A673 (cell line): ENCODE results near the gene GPX8. TPM values are rescaled to one million over a fixed set of nuclear protein-coding genes. Genes with fewer than 3 reads are reported as not detected.

Experiments used
- BruUV-seq: library from RNA; stranded (reverse); fragments of 400-500 nt; replicated peaks from 2 replicates; lab custom pipeline; 2021; lab: Mats Ljungman, UMichigan
- CTCF ChIA-PET: fragments of 300-600 bp; sonication (Branson Sonifier 250); formaldehyde crosslinking; loops from one replicate; lab custom pipeline; 2022; ENCODE audit warnings: antibody characterized with exemption; lab: Charles Lee
- POLR2A ChIA-PET: fragments of 300-600 bp; sonication (Branson Sonifier 250); formaldehyde crosslinking; loops from one replicate; lab custom pipeline; 2022; ENCODE audit warnings: antibody characterized with exemption; ENCODE audit not compliant: low non-redundant PET; lab: Charles Lee
- DNase-seq: peaks from one replicate; pipeline ENCODE4 v3.0.0-alpha.2; 2015; ENCODE audit warnings: low spot score
- H3K27ac ChIP-seq: fragments of 200-600 bp; sonication (generic); 2 replicates; pipeline ENCODE4 v1.5.1; 2016; ENCODE audit warnings: mixed run types, low read depth, mild to moderate bottlenecking, mixed read lengths, antibody characterized with exemption, low read length; ENCODE audit not compliant: poor library complexity, severe bottlenecking
- H3K27me3 ChIP-seq: fragments of 200-600 bp; sonication (generic); replicated peaks from 2 replicates; pipeline ENCODE4 v1.6.1; 2017; ENCODE audit warnings: mixed run types, low read depth, mild to moderate bottlenecking, mixed read lengths, antibody characterized with exemption, low read length; ENCODE audit not compliant: insufficient read depth, poor library complexity
- H3K36me3 ChIP-seq: fragments of 200-600 bp; sonication (generic); 2 replicates; pipeline ENCODE4 v1.6.1; 2016; ENCODE audit warnings: mixed run types, mild to moderate bottlenecking, mixed read lengths, antibody characterized with exemption, low read length; ENCODE audit not compliant: insufficient read depth, poor library complexity, severe bottlenecking
- H3K4me1 ChIP-seq: fragments of 200-600 bp; sonication (generic); 2 replicates; pipeline ENCODE4 v1.6.1; 2017; ENCODE audit warnings: mixed run types, mild to moderate bottlenecking, mixed read lengths, antibody characterized with exemption, low read length; ENCODE audit not compliant: insufficient read depth, poor library complexity, severe bottlenecking
- H3K4me3 ChIP-seq: fragments of 200-600 bp; sonication (generic); 2 replicates; pipeline ENCODE4 v1.5.1; 2016; ENCODE audit warnings: low read depth, mixed run types, mild to moderate bottlenecking, mixed read lengths, low read length; ENCODE audit not compliant: poor library complexity, severe bottlenecking
- H3K9me3 ChIP-seq: fragments of 200-600 bp; sonication (generic); 2 replicates; pipeline ENCODE4 v1.6.1; 2016; ENCODE audit warnings: mixed run types, low read depth, mild to moderate bottlenecking, mixed read lengths, antibody characterized with exemption, low read length; ENCODE audit not compliant: poor library complexity, severe bottlenecking
- EZH2 ChIP-seq: fragments of 200-600 bp; sonication (generic); IDR thresholded peaks from 2 replicates; pipeline ENCODE4 v1.6.1; 2017; ENCODE audit warnings: borderline replicate concordance, low read depth, mild to moderate bottlenecking, mixed read lengths, antibody characterized with exemption, low read length; ENCODE audit not compliant: poor library complexity, severe bottlenecking
- intact Hi-C: fragments of 100-400 bp; cut with micrococcal nuclease; formaldehyde crosslinking; loops from one replicate; pipeline ENCODE4 v1.10.0; 2022; ENCODE audit not compliant: unreplicated experiment
- total RNA-seq: library from RNA; stranded (reverse); gene quantifications from 2 replicates; pipeline ENCODE4 v1.2.3, GENCODE V29; 2021
- TF ChIP-seq, protein P1 (sequence below): fragments of 300-800, 200-600 bp; sonication (generic); conservative IDR thresholded peaks from 2 replicates; pipeline ENCODE4 v1.5.1; 2017; ENCODE audit warnings: low read depth, mild to moderate bottlenecking, antibody characterized with exemption, low read length, moderate library complexity, mixed read lengths

Gene GPX8
- total RNA-seq, 1 experiment from 2014 or later, result 54.7 TPM

GRCh38 chr5:55172051-55172899, 12.3 kb downstream of the GPX8 start:
- H3K27ac ChIP-seq, result no peak overlapping the region
- H3K36me3 ChIP-seq, result no peaks in the 10 kb centered on the region
- DNase-seq, result peak; percentile 92
- peaks cover 23% of the 10 kb centered on the region for H3K27me3 ChIP-seq
- ChIA-PET CTCF (interaction anchor here (0.6 to 0.9 kb wide), 4 partner anchors 64 to 522 kb away, joined by 3 to 12 read pairs (median 4); no protein-coding TSS in a partner anchor), POLR2A (no interaction called here)
- H3K9me3 ChIP-seq, result no peaks in the 10 kb centered on the region
- peak overlapping the region; percentile 48 for H3K4me3 ChIP-seq
- intact Hi-C loops, result loop anchor here (2.0 to 5.0 kb wide), 4 partner anchors 55 to 1093 kb away; partner anchors contain the start of gene MCIDAS
- BruUV-seq, result no TSS peak
- peaks cover 24% of the 10 kb centered on the region for H3K4me1 ChIP-seq
- TF ChIP-seq EZH2, result no peak
- TF ChIP-seq, protein P1, sequence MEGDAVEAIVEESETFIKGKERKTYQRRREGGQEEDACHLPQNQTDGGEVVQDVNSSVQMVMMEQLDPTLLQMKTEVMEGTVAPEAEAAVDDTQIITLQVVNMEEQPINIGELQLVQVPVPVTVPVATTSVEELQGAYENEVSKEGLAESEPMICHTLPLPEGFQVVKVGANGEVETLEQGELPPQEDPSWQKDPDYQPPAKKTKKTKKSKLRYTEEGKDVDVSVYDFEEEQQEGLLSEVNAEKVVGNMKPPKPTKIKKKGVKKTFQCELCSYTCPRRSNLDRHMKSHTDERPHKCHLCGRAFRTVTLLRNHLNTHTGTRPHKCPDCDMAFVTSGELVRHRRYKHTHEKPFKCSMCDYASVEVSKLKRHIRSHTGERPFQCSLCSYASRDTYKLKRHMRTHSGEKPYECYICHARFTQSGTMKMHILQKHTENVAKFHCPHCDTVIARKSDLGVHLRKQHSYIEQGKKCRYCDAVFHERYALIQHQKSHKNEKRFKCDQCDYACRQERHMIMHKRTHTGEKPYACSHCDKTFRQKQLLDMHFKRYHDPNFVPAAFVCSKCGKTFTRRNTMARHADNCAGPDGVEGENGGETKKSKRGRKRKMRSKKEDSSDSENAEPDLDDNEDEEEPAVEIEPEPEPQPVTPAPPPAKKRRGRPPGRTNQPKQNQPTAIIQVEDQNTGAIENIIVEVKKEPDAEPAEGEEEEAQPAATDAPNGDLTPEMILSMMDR, result peak; percentile 85

GRCh38 chr5:55172937-55173686, 13.1 kb downstream of the GPX8 start, which contains the start of gene CDC20B:
Gene CDC20B, minus strand, starts transcription at chr5:55173177. Its CDS starts 177 bp downstream, at chr5:55173000.
- intact Hi-C loops, result loop anchor here (2.0 to 5.0 kb wide), 4 partner anchors 54 to 1092 kb away; partner anchors contain the start of gene MCIDAS
- no TSS peak for BruUV-seq

More at GRCh38 chr5:55172937-55173686, 13.1 kb downstream of the GPX8 start, which contains the start of gene CDC20B:
- H3K4me3 ChIP-seq, result peak within 1 kb of the TSS; percentile 48
- H3K27me3 ChIP-seq, result peaks cover 23% of the 10 kb centered on the region
- ChIA-PET POLR2A (no interaction called here), CTCF (interaction anchor here (0.7 kb wide), 1 partner anchor 301 kb away, joined by 3 read pairs; no protein-coding TSS in a partner anchor)
- H3K27ac ChIP-seq, result no peak within 1 kb of the TSS
- peak; percentile 86 for DNase-seq
- H3K4me1 ChIP-seq, result peaks cover 24% of the 10 kb centered on the region
- H3K36me3 ChIP-seq, result no peaks in the 10 kb centered on the region
- TF ChIP-seq EZH2, result no peak
- TF ChIP-seq, protein P1, result no peak
- no peaks in the 10 kb centered on the region for H3K9me3 ChIP-seq
